C4-2B (cell line): ENCODE measurements around the gene NXPH3.
A peak's percentile ranks its signal among the peaks of the same experiment; 100 is the strongest.

ENCODE experiments used
- H3K27ac ChIP-seq: fragments of 450-650 bp; 2 replicates; pipeline ENCODE4 v1.5.1; 2017
- CTCF ChIP-seq: fragments of 450-650 bp; conservative IDR thresholded peaks from 2 replicates; pipeline ENCODE4 v1.5.1; 2017; ENCODE audit warnings: mild to moderate bottlenecking
- ZFX ChIP-seq: fragments of 450-650 bp; IDR thresholded peaks from 2 replicates; pipeline ENCODE4 v1.6.1; 2017

The NXPH3 gene

GRCh38 chr17:49575679-49576087 is at the start of gene NXPH3:
TSS of gene NXPH3 (plus strand) at chr17:49575871. CDS start at chr17:49576220, 349 bp downstream.
- no peak within 1 kb of the TSS for H3K27ac ChIP-seq
- no peak for TF ChIP-seq ZFX
- TF ChIP-seq CTCF: peak; percentile 83

- no peak overlapping the region for H3K27ac ChIP-seq
- no peak for TF ChIP-seq ZFX
- no peak for TF ChIP-seq CTCF
These were observed 47.6 kb upstream of the NXPH3 start for GRCh38 chr17:49527927-49528651.

- no peak overlapping the region for H3K27ac ChIP-seq
- TF ChIP-seq CTCF (no peak), ZFX (no peak)
These were observed 46.7 kb upstream of the NXPH3 start for GRCh38 chr17:49528966-49529365.

GRCh38 chr17:49530118-49530517 is 45.6 kb upstream of the NXPH3 start:
- no peak overlapping the region for H3K27ac ChIP-seq

GRCh38 chr17:49543860-49544259 is 31.8 kb upstream of the NXPH3 start:
- no peak for TF ChIP-seq CTCF
- TF ChIP-seq ZFX: no peak
- no peak overlapping the region for H3K27ac ChIP-seq

More at GRCh38 chr17:49530118-49530517, 45.6 kb upstream of the NXPH3 start:
- TF ChIP-seq ZFX (no peak), CTCF (no peak)

- TF ChIP-seq CTCF: no peak
- no peak for TF ChIP-seq ZFX
- no peak overlapping the region for H3K27ac ChIP-seq
These were observed 30.5 kb upstream of the NXPH3 start for GRCh38 chr17:49545007-49545660.

- TF ChIP-seq CTCF: no peak
- TF ChIP-seq ZFX: no peak
- H3K27ac ChIP-seq: no peak overlapping the region
These were observed 29.7 kb upstream of the NXPH3 start for GRCh38 chr17:49545806-49546545.
